K562 (cell line): ENCODE measurements around the gene NEMP2. TPM values are rescaled to one million over a fixed set of nuclear protein-coding genes. Genes with fewer than 3 reads are reported as not detected.
A peak's percentile ranks its signal among the peaks of the same experiment; 100 is the strongest.

Source experiments
- EP400 ChIP-seq: fragments of 450-650 bp; IDR thresholded peaks from 2 replicates; pipeline ENCODE4 v1.6.1; 2017; ENCODE audit warnings: antibody characterized with exemption, mild to moderate bottlenecking, moderate library complexity
- HCFC1 ChIP-seq: IDR thresholded peaks from 2 replicates; pipeline ENCODE4 v1.6.1; 2012; ENCODE audit warnings: low read depth, low read length, improper control_type of control experiment
- KLF1 ChIP-seq: fragments of 450-650 bp; IDR thresholded peaks from 2 replicates; pipeline ENCODE4 v1.6.1; 2016; ENCODE audit warnings: missing genetic modification characterization, missing compliant biosample characterization
- KLF13 ChIP-seq: fragments of 450-650 bp; IDR thresholded peaks from 2 replicates; pipeline ENCODE4 v1.6.1; 2016; ENCODE audit warnings: missing genetic modification characterization, low read depth, mild to moderate bottlenecking, missing compliant biosample characterization, moderate library complexity, borderline replicate concordance
- NRF1 ChIP-seq, 2 experiments: fragments of 450-650 bp; IDR thresholded peaks in 1 of 2; conservative IDR thresholded peaks in 1 of 2; 2 replicates each; pipeline ENCODE4 v1.6.1; 2014; ENCODE audit warnings: mild to moderate bottlenecking in 2 of 2
- POLR2H ChIP-seq: IDR thresholded peaks from 2 replicates; pipeline ENCODE4 v1.6.1; 2016; ENCODE audit warnings: missing genetic modification characterization, low read depth, mild to moderate bottlenecking, control low read depth, missing compliant biosample characterization, moderate library complexity
- SOX6 ChIP-seq: fragments of 450-650 bp; IDR thresholded peaks from 2 replicates; pipeline ENCODE4 v1.6.1; 2014; ENCODE audit warnings: mild to moderate bottlenecking
- TCF3 ChIP-seq: sonication (generic); formaldehyde crosslinking; IDR thresholded peaks from 2 replicates; pipeline ENCODE4 v1.4.0; 2020; ENCODE audit warnings: mild to moderate bottlenecking, missing genetic modification reagents
- ZC3H4 ChIP-seq: sonication (generic); formaldehyde crosslinking; IDR thresholded peaks from 2 replicates; pipeline ENCODE4 v1.9.0; 2021; ENCODE audit warnings: missing genetic modification reagents, borderline replicate concordance
- ZNF124 ChIP-seq: sonication (generic); formaldehyde crosslinking; IDR thresholded peaks from 2 replicates; pipeline ENCODE4 v1.8.1; 2022; ENCODE audit warnings: missing genetic modification reagents
- ZNF197 ChIP-seq: fragments of 200-800 bp; sonication (Bioruptor generic); IDR thresholded peaks from 2 replicates; pipeline ENCODE4 v1.6.1; 2016; ENCODE audit warnings: low read depth, missing genetic modification characterization, missing compliant biosample characterization
- polyA plus RNA-seq, 8 experiments: library from polyadenylated mRNA; depleted of rRNA in 4 of 8; stranded (reverse) in 5 of 8; unstranded in 3 of 8; fragments of >200 nt; fragmentation: Nextera tagmentation in 2 of 8; fragmentation: Illumina TruSeq in 1 of 8; extraction: Ambion mirVana in 2 of 8; extraction: Trizol in 1 of 8; gene quantifications; 2 replicates each; pipeline versions ENCODE4 v1.2.1 to v1.2.3, GENCODE V29; 2011 to 2014; ENCODE audit warnings: inconsistent platforms in 1 of 8, missing spikeins in 1 of 8
- total RNA-seq, 7 experiments: library from RNA; depleted of rRNA in 6 of 7; stranded (reverse); fragments of >200 nt in 6 of 7; fragmentation: Illumina TruSeq in 2 of 7; extraction: Trizol in 2 of 7; gene quantifications; 2 replicates each; pipeline versions ENCODE4 v1.2.1 to v1.2.3, GENCODE V29; 2011 to 2021; ENCODE audit warnings: low replicate concordance in 1 of 7
- TF ChIP-seq, protein P1 (sequence below): sonication (generic); formaldehyde crosslinking; IDR thresholded peaks from 2 replicates; pipeline ENCODE4 v1.8.1; 2023; ENCODE audit warnings: mild to moderate bottlenecking, missing genetic modification reagents
- TF ChIP-seq, protein P2 (sequence below): sonication (generic); formaldehyde crosslinking; IDR thresholded peaks from 2 replicates; pipeline ENCODE4 v1.9.0; 2022; ENCODE audit warnings: mild to moderate bottlenecking, missing genetic modification reagents
- TF ChIP-seq, protein P3 (sequence below): sonication (generic); formaldehyde crosslinking; IDR thresholded peaks from 2 replicates; pipeline ENCODE4 v1.8.0; 2022; ENCODE audit warnings: mild to moderate bottlenecking, missing genetic modification reagents
- TF ChIP-seq, protein P4 (sequence below): fragments of 200-800 bp; sonication (Bioruptor generic); IDR thresholded peaks from 2 replicates; pipeline ENCODE4 v1.6.1; 2017; ENCODE audit warnings: missing genetic modification characterization, missing compliant biosample characterization
- TF ChIP-seq, protein P5 (sequence below): fragments of 450-650 bp; IDR thresholded peaks from 2 replicates; pipeline ENCODE4 v1.6.1; 2016; ENCODE audit warnings: antibody characterized with exemption

Gene NEMP2
- total and polyA plus RNA-seq, 9 of the 15 experiments (the other 6 are each of a cell fraction or from before 2014, with no cell fraction given) = 0.32 to 3.0 (median 1.7) TPM

DNA sequence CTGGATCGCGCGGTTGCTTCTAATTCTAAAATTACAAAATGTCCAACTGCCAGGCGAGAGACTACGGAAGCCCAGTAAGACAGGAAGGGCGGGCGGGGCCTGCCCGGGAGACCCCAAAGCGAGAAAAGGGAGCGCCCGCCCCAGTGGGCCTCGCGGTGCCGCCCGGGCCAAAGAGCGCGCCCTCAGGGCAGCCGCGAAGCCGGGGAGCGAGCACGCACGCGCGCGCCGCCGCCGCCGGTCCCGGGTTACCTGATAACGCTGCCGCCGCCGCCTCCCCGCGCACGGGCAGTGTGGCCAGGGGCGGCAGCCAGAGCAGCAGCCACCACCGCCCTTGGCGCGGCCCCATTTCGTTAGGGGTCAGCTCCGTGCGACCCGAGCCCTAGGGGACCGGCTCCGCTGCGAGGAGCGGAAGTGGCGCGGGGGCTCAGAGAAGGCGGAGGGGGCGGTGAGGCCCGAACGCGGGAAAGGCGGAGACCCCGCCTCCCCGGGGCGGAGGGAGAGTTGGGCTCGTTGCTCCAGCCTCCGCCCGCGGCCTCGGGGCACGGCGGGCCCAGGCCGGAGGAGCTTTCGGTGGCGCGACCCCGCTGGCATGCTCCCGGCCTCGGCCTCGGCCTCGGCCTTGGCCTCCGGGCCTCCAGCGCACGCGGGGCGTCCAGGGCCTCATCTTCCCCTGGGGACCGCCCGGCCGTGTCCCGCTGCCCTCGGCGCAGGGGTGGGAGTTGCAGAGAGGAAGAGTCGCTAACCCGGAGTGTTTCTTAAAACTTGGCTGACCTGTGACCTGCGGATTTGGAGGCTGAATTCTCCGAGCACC lies at the start of gene NEMP2 (continued):
- TF ChIP-seq, protein P1, sequence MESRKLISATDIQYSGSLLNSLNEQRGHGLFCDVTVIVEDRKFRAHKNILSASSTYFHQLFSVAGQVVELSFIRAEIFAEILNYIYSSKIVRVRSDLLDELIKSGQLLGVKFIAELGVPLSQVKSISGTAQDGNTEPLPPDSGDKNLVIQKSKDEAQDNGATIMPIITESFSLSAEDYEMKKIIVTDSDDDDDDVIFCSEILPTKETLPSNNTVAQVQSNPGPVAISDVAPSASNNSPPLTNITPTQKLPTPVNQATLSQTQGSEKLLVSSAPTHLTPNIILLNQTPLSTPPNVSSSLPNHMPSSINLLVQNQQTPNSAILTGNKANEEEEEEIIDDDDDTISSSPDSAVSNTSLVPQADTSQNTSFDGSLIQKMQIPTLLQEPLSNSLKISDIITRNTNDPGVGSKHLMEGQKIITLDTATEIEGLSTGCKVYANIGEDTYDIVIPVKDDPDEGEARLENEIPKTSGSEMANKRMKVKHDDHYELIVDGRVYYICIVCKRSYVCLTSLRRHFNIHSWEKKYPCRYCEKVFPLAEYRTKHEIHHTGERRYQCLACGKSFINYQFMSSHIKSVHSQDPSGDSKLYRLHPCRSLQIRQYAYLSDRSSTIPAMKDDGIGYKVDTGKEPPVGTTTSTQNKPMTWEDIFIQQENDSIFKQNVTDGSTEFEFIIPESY = peak; percentile 62
- peak; percentile 71; the same call in 1 of the 2 replicates for TF ChIP-seq EP400
- TF ChIP-seq, protein P2, sequence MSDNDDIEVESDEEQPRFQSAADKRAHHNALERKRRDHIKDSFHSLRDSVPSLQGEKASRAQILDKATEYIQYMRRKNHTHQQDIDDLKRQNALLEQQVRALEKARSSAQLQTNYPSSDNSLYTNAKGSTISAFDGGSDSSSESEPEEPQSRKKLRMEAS (CRISPR knock-in tag) = peak; percentile 70
- TF ChIP-seq KLF1 (tag) = peak; percentile 57; the same call in 1 of the 2 replicates
- TF ChIP-seq HCFC1 = peak; percentile 11; the same call in 1 of the 2 replicates
- TF ChIP-seq ZNF197 = no peak
- TF ChIP-seq, protein P3, sequence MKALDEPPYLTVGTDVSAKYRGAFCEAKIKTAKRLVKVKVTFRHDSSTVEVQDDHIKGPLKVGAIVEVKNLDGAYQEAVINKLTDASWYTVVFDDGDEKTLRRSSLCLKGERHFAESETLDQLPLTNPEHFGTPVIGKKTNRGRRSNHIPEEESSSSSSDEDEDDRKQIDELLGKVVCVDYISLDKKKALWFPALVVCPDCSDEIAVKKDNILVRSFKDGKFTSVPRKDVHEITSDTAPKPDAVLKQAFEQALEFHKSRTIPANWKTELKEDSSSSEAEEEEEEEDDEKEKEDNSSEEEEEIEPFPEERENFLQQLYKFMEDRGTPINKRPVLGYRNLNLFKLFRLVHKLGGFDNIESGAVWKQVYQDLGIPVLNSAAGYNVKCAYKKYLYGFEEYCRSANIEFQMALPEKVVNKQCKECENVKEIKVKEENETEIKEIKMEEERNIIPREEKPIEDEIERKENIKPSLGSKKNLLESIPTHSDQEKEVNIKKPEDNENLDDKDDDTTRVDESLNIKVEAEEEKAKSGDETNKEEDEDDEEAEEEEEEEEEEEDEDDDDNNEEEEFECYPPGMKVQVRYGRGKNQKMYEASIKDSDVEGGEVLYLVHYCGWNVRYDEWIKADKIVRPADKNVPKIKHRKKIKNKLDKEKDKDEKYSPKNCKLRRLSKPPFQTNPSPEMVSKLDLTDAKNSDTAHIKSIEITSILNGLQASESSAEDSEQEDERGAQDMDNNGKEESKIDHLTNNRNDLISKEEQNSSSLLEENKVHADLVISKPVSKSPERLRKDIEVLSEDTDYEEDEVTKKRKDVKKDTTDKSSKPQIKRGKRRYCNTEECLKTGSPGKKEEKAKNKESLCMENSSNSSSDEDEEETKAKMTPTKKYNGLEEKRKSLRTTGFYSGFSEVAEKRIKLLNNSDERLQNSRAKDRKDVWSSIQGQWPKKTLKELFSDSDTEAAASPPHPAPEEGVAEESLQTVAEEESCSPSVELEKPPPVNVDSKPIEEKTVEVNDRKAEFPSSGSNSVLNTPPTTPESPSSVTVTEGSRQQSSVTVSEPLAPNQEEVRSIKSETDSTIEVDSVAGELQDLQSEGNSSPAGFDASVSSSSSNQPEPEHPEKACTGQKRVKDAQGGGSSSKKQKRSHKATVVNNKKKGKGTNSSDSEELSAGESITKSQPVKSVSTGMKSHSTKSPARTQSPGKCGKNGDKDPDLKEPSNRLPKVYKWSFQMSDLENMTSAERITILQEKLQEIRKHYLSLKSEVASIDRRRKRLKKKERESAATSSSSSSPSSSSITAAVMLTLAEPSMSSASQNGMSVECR (CRISPR knock-in tag) = peak; percentile 70
- 0 out of 2 replicates have a peak, but pooled peaks have one; percentile 30 for TF ChIP-seq SOX6
- TF ChIP-seq ZC3H4 (CRISPR knock-in tag) = no peak
- TF ChIP-seq ZNF124 (CRISPR knock-in tag) = no peak
- TF ChIP-seq, protein P4, sequence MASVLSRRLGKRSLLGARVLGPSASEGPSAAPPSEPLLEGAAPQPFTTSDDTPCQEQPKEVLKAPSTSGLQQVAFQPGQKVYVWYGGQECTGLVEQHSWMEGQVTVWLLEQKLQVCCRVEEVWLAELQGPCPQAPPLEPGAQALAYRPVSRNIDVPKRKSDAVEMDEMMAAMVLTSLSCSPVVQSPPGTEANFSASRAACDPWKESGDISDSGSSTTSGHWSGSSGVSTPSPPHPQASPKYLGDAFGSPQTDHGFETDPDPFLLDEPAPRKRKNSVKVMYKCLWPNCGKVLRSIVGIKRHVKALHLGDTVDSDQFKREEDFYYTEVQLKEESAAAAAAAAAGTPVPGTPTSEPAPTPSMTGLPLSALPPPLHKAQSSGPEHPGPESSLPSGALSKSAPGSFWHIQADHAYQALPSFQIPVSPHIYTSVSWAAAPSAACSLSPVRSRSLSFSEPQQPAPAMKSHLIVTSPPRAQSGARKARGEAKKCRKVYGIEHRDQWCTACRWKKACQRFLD (CRISPR knock-in tag) = peak; percentile 85
- 0 out of 2 replicates have a peak, but pooled peaks have one; percentile 46 for TF ChIP-seq KLF13 (tag)
- TF ChIP-seq, protein P5, sequence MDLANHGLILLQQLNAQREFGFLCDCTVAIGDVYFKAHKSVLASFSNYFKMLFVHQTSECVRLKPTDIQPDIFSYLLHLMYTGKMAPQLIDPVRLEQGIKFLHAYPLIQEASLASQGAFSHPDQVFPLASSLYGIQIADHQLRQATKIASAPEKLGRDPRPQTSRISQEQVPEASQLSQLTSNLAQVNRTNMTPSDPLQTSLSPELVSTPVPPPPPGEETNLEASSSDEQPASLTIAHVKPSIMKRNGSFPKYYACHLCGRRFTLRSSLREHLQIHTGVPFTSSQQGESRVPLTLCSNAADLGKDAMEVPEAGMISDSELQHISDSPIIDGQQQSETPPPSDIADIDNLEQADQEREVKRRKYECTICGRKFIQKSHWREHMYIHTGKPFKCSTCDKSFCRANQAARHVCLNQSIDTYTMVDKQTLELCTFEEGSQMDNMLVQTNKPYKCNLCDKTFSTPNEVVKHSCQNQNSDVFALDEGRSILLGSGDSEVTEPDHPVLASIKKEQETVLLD = peak; percentile 34; the same call in 1 of the 2 replicates
- 0 out of 2 replicates have a peak, but pooled peaks have one; percentile 16 for TF ChIP-seq TCF3
- TF ChIP-seq POLR2H (tag) = 0 out of 2 replicates have a peak, but pooled peaks have one; percentile 33
- peak; percentile 89 to 90 for TF ChIP-seq NRF1 (conservative IDR thresholded peaks at IDR 0.05 in 1 of 2, IDR thresholded peaks at IDR 0.05 in 1 of 2)
